HG03521 (cell line): ENCODE measurements around the gene GLRX2.
"Not testable (repeated sequence)": the region's sequence is repeated elsewhere in the genome, so short reads cannot be mapped to it uniquely, and the experiment has no call there.

Experiments used
- ATAC-seq: cut with Tn5 transposase; IDR thresholded peaks from one replicate; pipeline ENCODE4 v1.9.1; 2021; ENCODE audit warnings: mild to moderate bottlenecking, moderate library complexity; ENCODE audit not compliant: unreplicated experiment

Gene GLRX2

GRCh38 chr1:193104907-193105820, at the start of gene GLRX2:
TSS of gene GLRX2 (minus strand) at chr1:193105414. CDS start at chr1:193105382, 32 bp downstream.
- ATAC-seq, result peak; percentile 90

- no peak for ATAC-seq
Measured at GRCh38 chr1:193144999-193145398, 39.8 kb upstream of the GLRX2 start.

- ATAC-seq, result no peak
Measured at GRCh38 chr1:193144361-193144938, 39.2 kb upstream of the GLRX2 start.

GRCh38 chr1:193143285-193143684, 38.1 kb upstream of the GLRX2 start:
- no peak for ATAC-seq

GRCh38 chr1:193142409-193142808, 37.2 kb upstream of the GLRX2 start:
- ATAC-seq, result no peak

GRCh38 chr1:193141804-193142203, 36.6 kb upstream of the GLRX2 start:
- no peak for ATAC-seq

- ATAC-seq, result no peak
Measured at GRCh38 chr1:193140254-193140653, 35.0 kb upstream of the GLRX2 start.

GRCh38 chr1:193131266-193131860, 26.1 kb upstream of the GLRX2 start:
- ATAC-seq, result no peak

- ATAC-seq, result no peak
Measured at GRCh38 chr1:193125369-193125768, 20.2 kb upstream of the GLRX2 start.

- ATAC-seq, result no peak
Measured at GRCh38 chr1:193123751-193124150, 18.5 kb upstream of the GLRX2 start.

GRCh38 chr1:193121616-193122593, 16.7 kb upstream of the GLRX2 start, which contains the start of gene CDC73:
TSS of gene CDC73 (plus strand) at chr1:193122031. CDS start at chr1:193122201, 170 bp downstream.
- ATAC-seq, result peak; percentile 94

- ATAC-seq, result no peak
Measured at GRCh38 chr1:193120604-193121166, 15.5 kb upstream of the GLRX2 start.

- ATAC-seq, result no peak
Measured at GRCh38 chr1:193118803-193119730, 13.9 kb upstream of the GLRX2 start.

GRCh38 chr1:193118194-193118593, 13.0 kb upstream of the GLRX2 start:
- ATAC-seq, result no peak

- ATAC-seq, result not testable (repeated sequence)
Measured at GRCh38 chr1:193117167-193117566, 12.0 kb upstream of the GLRX2 start.

- no peak for ATAC-seq
Measured at GRCh38 chr1:193115629-193116227, 10.5 kb upstream of the GLRX2 start.

GRCh38 chr1:193114485-193115095, 9.4 kb upstream of the GLRX2 start:
- ATAC-seq, result no peak

- no peak for ATAC-seq
Measured at GRCh38 chr1:193113992-193114332, 8.7 kb upstream of the GLRX2 start.
